GM19099 (cell line): ENCODE data around the gene SDR42E2.

ENCODE experiments used
- POLR2A ChIP-seq: IDR thresholded peaks from 3 replicates; pipeline ENCODE4 v1.6.1; 2011; ENCODE audit warnings: low read depth; ENCODE audit not compliant: insufficient read length; ENCODE audit errors: extremely low read depth

The SDR42E2 gene

GRCh38 chr16:22195695-22196558 is 33.6 kb downstream of the SDR42E2 start:
- no peak for TF ChIP-seq POLR2A

- no peak for TF ChIP-seq POLR2A
Observed at GRCh38 chr16:22198547-22199293, 36.4 kb downstream of the SDR42E2 start.

- no peak for TF ChIP-seq POLR2A
Observed at GRCh38 chr16:22202261-22202637, 39.9 kb downstream of the SDR42E2 start.

GRCh38 chr16:22203091-22203490 is 40.8 kb downstream of the SDR42E2 start:
- no peak for TF ChIP-seq POLR2A

- TF ChIP-seq POLR2A: no peak
Observed at GRCh38 chr16:22204091-22204655, 41.9 kb downstream of the SDR42E2 start.

GRCh38 chr16:22205577-22206012 is 43.3 kb downstream of the SDR42E2 start:
- no peak for TF ChIP-seq POLR2A

GRCh38 chr16:22206013-22206841 is 43.9 kb downstream of the SDR42E2 start, which contains the start of gene EEF2K:
Gene EEF2K (plus strand): TSS chr16:22206278. CDS start chr16:22225730, 19,452 bp downstream.
- peak; percentile 75 for TF ChIP-seq POLR2A

- TF ChIP-seq POLR2A: peak; percentile 47
Observed at GRCh38 chr16:22206842-22207714, 44.8 kb downstream of the SDR42E2 start.

GRCh38 chr16:22207715-22208360 is 45.5 kb downstream of the SDR42E2 start:
- TF ChIP-seq POLR2A: no peak

- no peak for TF ChIP-seq POLR2A
Observed at GRCh38 chr16:22210285-22210684, 48.0 kb downstream of the SDR42E2 start.

GRCh38 chr16:22210854-22211253 is 48.5 kb downstream of the SDR42E2 start:
- TF ChIP-seq POLR2A: no peak

- TF ChIP-seq POLR2A: no peak
Observed at GRCh38 chr16:22213236-22213635, 50.9 kb downstream of the SDR42E2 start.

- TF ChIP-seq POLR2A: no peak
Observed at GRCh38 chr16:22213801-22214200, 51.5 kb downstream of the SDR42E2 start.
